ENCODE measurements around the gene PCYT2.

Gene PCYT2

DNA sequence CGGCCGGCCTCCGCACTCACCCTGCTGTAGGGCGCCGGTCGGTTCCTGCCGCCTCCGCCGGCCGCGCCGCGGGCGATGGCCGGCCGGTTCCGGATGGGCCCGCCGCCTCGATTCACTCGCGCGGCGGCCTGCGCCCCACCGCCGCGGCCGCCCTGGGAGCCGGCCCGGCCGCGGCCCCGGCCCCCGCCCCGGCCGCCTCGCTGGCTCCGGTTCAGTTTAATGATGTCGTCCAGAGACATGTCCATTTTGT, 20.0 kb downstream of the PCYT2 start:
- Histone ChIP-seq H3K4me1 (ENCODE audit: control insufficient read depth, insufficient read depth, low read length, unreplicated experiment) (peaks cover 18% of the 10 kb centered on the region), H3K27me3 (ENCODE audit: insufficient read depth, low read length) (no peaks in the 10 kb centered on the region), H3K79me2 (ENCODE audit: control insufficient read depth, insufficient read depth, low read length, unreplicated experiment) (peaks cover 52% of the 10 kb centered on the region), H2AFZ (ENCODE audit: low read length, unreplicated experiment) (no peak overlapping the region), H3K36me3 (ENCODE audit: insufficient read depth, low read length) (peaks cover 31% of the 10 kb centered on the region; the same call in 1 of the 2 replicates), H3K27ac (ENCODE audit: low read depth, low read length) (peak overlapping the region; percentile 78), H3K4me3 (ENCODE audit: low read depth, low read length) (peak overlapping the region; percentile 99)

DNA sequence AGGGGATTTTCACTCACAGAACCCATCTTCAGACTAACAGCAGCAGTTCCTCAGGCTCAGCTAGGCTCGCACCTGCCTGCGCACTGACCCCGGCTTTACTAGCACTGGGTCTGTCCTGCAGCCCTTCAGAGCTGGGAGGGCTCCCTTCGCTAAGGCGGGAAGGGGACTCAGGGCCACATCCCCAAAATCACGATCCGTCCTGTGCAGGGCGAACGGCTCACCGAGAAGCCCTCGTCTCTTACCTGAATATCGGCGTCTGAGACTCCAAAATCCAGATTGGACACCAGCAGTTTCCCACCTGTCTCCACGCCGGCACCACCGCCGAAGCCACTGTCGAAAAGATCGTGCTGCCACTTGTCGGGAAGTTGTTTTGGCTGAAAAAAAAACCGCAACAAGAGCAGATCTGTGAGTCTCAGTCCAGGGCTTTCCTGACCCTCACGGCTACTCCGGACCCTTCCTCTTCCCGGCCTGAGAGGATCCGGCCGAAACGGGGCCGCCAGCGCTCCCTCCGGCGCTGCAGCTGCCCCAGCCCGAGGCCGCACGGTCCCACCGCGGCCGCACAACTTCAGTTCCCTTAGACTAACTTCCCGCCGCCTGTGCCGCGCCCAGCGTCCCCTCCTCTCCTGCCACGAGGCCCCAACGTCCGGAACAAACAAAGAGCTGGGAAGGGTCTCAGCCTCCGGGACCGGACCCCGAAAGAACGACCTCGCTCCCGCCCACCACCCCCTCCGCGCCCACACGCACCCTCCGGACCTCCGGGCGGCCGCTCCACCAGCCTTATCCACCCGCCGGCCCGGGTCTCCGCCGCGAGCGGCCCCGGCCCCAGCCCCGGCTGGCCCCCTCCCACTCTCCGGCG, 20.5 kb downstream of the PCYT2 start:
- Histone ChIP-seq H2AFZ (ENCODE audit: low read length, unreplicated experiment) (peak overlapping the region; percentile 32), H3K36me3 (ENCODE audit: insufficient read depth, low read length) (peaks cover 31% of the 10 kb centered on the region; the same call in 1 of the 2 replicates), H3K27me3 (ENCODE audit: insufficient read depth, low read length) (no peaks in the 10 kb centered on the region), H3K4me1 (ENCODE audit: control insufficient read depth, insufficient read depth, low read length, unreplicated experiment) (peaks cover 22% of the 10 kb centered on the region), H3K4me3 (ENCODE audit: low read depth, low read length) (peak overlapping the region; percentile 99), H3K79me2 (ENCODE audit: control insufficient read depth, insufficient read depth, low read length, unreplicated experiment) (peaks cover 54% of the 10 kb centered on the region), H3K27ac (ENCODE audit: low read depth, low read length) (peak overlapping the region; percentile 78)

DNA sequence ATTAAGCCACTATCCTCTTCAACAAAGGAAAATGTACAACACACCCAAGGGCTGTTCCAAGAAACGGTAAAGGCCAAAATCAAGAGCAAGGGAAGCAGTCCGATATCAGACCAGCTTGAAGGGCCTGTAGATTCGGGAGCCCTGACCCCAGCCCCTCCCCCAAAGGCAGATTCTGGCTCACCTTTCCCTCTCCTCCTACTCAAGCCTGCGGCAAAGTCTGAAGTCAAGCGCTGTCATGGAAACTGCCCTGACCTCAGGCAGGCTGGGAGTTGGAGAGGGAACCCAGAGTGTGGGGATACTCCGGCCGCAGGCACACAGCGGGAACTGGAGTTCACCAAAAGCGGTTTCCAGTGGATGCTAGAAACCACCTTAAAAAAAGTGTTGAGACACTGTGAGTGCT, 21.6 kb downstream of the PCYT2 start:
- Histone ChIP-seq H3K4me3 (ENCODE audit: low read depth, low read length) (peak overlapping the region; percentile 99), H3K79me2 (ENCODE audit: control insufficient read depth, insufficient read depth, low read length, unreplicated experiment) (peaks cover 58% of the 10 kb centered on the region), H3K4me1 (ENCODE audit: control insufficient read depth, insufficient read depth, low read length, unreplicated experiment) (peaks cover 29% of the 10 kb centered on the region), H2AFZ (ENCODE audit: low read length, unreplicated experiment) (no peak overlapping the region), H3K27ac (ENCODE audit: low read depth, low read length) (peak overlapping the region; percentile 78; the same call in 1 of the 2 replicates), H3K27me3 (ENCODE audit: insufficient read depth, low read length) (no peaks in the 10 kb centered on the region), H3K36me3 (ENCODE audit: insufficient read depth, low read length) (peaks cover 25% of the 10 kb centered on the region; the same call in 1 of the 2 replicates)

DNA sequence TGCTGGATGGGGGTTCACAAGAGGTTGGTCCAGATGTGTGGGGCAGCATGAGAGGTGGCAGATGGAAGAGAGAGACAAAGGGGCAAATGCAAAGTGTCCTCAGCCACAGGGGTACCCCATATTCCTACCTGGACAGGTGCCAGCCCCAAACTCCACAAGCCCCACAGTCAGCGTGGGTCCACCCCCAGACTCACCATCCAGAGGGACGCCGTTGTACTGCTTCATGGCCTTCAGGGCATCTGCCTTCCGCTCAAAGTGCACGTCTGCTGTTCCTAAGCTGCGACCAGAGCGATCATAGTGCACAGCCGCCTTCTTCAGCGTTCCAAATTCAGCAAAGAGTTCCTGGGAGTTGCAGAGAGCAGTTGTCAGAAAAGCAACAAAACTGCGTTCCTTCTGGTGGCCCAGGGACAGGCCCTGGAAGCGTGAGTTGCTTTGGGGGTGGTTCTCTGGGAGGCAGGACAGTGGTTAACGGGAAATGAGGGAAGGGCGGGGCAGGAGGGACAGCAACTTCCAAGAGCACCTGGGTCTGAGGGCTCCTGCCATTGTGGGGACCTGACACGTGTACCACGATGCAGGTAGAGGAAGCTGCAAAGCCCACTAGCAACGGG, 22.1 kb downstream of the PCYT2 start:
- Histone ChIP-seq H3K4me1 (ENCODE audit: control insufficient read depth, insufficient read depth, low read length, unreplicated experiment) (peaks cover 34% of the 10 kb centered on the region), H2AFZ (ENCODE audit: low read length, unreplicated experiment) (no peak overlapping the region), H3K79me2 (ENCODE audit: control insufficient read depth, insufficient read depth, low read length, unreplicated experiment) (peaks cover 54% of the 10 kb centered on the region), H3K4me3 (ENCODE audit: low read depth, low read length) (peak overlapping the region; percentile 99; the same call in 1 of the 2 replicates), H3K36me3 (ENCODE audit: insufficient read depth, low read length) (peaks cover 22% of the 10 kb centered on the region; the same call in 1 of the 2 replicates), H3K27me3 (ENCODE audit: insufficient read depth, low read length) (no peaks in the 10 kb centered on the region), H3K27ac (ENCODE audit: low read depth, low read length) (no peak overlapping the region)

DNA sequence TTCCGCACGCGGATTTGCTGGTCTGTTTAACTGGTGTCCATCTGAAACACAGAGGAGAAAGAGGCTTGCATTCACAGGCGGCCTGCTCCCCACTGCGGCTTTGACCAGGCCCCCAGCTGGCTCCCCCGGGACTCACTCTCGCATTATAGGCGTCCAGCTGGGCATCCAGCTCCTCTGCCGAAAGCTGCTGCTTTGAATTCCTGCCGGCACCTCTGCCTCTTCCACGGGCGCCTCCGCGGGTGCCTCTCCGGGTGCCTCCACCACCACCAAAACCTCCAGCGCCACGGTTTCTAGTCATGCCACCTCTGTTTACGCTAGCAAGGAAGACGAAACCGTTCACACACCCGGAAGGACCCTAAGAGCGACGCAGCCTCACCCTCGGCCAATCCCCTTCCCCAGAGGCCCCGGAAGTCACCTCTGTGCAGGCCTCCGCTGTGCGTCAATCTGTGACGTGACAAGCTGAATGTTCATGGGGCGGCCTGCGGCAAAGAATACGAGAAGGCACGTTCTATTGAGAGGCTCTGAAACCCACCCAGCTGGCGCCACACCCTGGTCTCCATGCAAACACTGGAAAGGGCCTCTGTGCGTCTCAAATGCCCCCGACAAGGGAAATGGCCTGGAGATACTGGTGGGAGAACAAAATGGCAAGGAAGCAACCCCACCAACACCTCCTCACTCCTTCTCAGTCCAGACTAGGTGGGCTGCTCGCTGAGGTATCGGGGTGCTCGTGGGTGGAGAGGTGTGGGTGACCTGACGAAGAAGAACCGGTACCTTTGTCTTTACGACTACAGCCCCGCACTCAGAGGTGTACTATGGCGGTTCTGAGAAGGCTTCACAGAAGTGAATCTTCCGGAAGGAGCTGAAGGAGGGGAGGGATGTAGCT, 22.9 kb downstream of the PCYT2 start:
- peaks cover 54% of the 10 kb centered on the region for H3K79me2 ChIP-seq (ENCODE audit: control insufficient read depth, insufficient read depth, low read length, unreplicated experiment)
- H3K27me3 ChIP-seq (ENCODE audit: insufficient read depth, low read length), result no peaks in the 10 kb centered on the region
- no peak overlapping the region for H3K4me3 ChIP-seq (ENCODE audit: low read depth, low read length)
- H2AFZ ChIP-seq (ENCODE audit: low read length, unreplicated experiment), result no peak overlapping the region
- no peak overlapping the region for H3K27ac ChIP-seq (ENCODE audit: low read depth, low read length)
- peaks cover 22% of the 10 kb centered on the region; the same call in 1 of the 2 replicates for H3K36me3 ChIP-seq (ENCODE audit: insufficient read depth, low read length)
- peaks cover 34% of the 10 kb centered on the region for H3K4me1 ChIP-seq (ENCODE audit: control insufficient read depth, insufficient read depth, low read length, unreplicated experiment)

DNA sequence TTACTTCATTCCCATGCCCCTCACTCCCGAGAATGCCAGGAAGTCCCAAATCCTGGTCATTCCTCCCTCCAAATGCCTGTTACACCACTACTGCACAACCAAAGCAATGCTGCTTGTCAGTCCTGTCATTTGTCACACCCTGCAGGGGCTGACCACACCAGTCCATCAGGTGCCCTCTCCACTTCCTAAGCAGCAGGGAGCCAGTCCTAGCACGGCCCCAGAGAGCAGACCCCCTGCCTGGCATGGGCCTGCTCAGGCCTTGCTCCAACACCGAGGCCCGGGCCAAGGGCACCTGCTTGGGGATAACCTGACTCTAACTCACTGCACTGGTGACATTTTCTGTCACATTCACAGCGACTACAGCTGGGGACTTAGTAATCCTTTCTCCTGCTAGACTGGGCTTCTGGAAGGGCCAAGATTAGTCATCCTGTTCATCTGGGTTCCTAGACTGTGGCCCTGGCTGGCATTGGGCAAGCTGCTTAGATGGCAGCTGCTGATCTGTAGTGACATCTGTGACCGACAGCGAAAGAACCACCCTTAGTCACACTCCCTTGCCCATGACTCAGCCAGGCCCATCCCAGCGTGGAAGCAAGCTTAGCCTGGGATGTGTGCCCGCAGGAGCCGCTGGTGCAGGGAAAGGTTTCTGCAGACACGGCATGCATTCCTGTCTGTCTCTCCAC, 25.2 kb downstream of the PCYT2 start:
- H3K79me2 ChIP-seq (ENCODE audit: control insufficient read depth, insufficient read depth, low read length, unreplicated experiment), result peaks cover 47% of the 10 kb centered on the region
- no peak overlapping the region for H3K4me3 ChIP-seq (ENCODE audit: low read depth, low read length)
- no peak overlapping the region for H2AFZ ChIP-seq (ENCODE audit: low read length, unreplicated experiment)
- peaks cover 22% of the 10 kb centered on the region; the same call in 1 of the 2 replicates for H3K36me3 ChIP-seq (ENCODE audit: insufficient read depth, low read length)
- peaks cover 30% of the 10 kb centered on the region for H3K4me1 ChIP-seq (ENCODE audit: control insufficient read depth, insufficient read depth, low read length, unreplicated experiment)
- no peak overlapping the region; the same call in 1 of the 2 replicates for H3K27ac ChIP-seq (ENCODE audit: low read depth, low read length)
- no peaks in the 10 kb centered on the region for H3K27me3 ChIP-seq (ENCODE audit: insufficient read depth, low read length)

DNA sequence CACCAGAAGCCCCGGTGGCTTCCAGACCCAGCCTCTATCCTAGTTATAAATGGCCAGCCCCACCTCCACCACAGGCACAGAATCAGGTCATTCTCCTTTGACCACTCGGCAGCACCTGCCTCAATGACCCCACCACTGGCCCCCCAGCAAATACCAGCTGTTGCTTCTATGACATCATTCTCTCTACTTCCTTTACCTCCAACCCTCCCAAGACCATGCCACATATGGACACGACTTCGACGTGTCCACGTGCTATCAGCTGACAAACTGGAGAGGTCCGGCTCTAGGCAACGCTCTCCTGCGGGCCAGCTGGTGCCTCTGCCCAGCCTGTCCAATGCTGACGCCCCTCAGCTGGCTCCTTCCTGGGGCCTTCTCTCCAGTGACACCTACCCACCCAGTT, 25.7 kb downstream of the PCYT2 start:
- H3K4me3 ChIP-seq (ENCODE audit: low read depth, low read length), result no peak overlapping the region
- H3K4me1 ChIP-seq (ENCODE audit: control insufficient read depth, insufficient read depth, low read length, unreplicated experiment), result peaks cover 29% of the 10 kb centered on the region
- peaks cover 41% of the 10 kb centered on the region for H3K79me2 ChIP-seq (ENCODE audit: control insufficient read depth, insufficient read depth, low read length, unreplicated experiment)
- no peak overlapping the region for H2AFZ ChIP-seq (ENCODE audit: low read length, unreplicated experiment)
- H3K27ac ChIP-seq (ENCODE audit: low read depth, low read length), result no peak overlapping the region; the same call in 1 of the 2 replicates
- H3K27me3 ChIP-seq (ENCODE audit: insufficient read depth, low read length), result no peaks in the 10 kb centered on the region
- H3K36me3 ChIP-seq (ENCODE audit: insufficient read depth, low read length), result peaks cover 22% of the 10 kb centered on the region; the same call in 1 of the 2 replicates

DNA sequence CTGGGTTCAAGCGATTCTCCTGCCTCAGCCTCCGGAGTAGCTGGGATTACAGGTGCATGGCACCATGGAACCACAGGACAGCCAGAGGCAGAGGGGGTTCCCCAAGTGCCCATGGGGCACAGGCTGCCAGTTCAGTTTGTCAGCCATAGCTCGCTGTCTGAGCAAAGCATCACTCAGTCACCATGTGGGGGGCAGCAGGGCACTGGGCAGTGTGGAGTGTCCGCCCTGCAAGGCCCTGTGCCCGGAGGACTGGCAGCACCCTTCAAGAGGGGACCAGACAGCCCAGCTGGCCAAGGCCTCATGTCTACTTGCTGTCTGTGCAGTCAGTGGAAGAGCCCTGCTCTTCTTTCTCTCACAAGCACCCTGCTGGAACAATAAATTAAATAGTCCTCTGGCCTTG, 26.2 kb downstream of the PCYT2 start:
- no peak overlapping the region for H3K4me3 ChIP-seq (ENCODE audit: low read depth, low read length)
- no peak overlapping the region for H2AFZ ChIP-seq (ENCODE audit: low read length, unreplicated experiment)
- H3K4me1 ChIP-seq (ENCODE audit: control insufficient read depth, insufficient read depth, low read length, unreplicated experiment), result peaks cover 24% of the 10 kb centered on the region
- peaks cover 37% of the 10 kb centered on the region for H3K79me2 ChIP-seq (ENCODE audit: control insufficient read depth, insufficient read depth, low read length, unreplicated experiment)
- H3K27me3 ChIP-seq (ENCODE audit: insufficient read depth, low read length), result no peaks in the 10 kb centered on the region
- H3K36me3 ChIP-seq (ENCODE audit: insufficient read depth, low read length), result peaks cover 21% of the 10 kb centered on the region; the same call in 1 of the 2 replicates
- H3K27ac ChIP-seq (ENCODE audit: low read depth, low read length), result no peak overlapping the region; the same call in 1 of the 2 replicates

DNA sequence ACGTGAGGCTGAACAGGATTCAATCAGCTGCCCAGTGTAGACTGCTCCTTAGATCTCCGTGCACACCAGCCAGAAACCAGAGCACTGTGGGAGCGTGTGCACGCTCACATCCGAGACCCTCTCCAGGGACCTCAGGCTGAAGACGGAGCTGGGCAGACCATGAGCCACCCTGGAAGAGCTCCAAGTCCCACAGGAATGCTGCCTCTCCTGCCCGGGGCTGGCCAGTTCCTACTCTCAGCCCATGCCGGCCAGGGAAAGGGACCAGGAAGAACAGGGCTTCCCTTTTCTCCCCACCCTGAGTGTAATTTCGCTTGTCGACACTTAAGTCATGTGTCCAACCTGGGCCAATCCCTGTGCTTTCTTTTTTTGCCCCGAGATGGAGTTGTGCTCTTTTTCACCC, 26.7 kb downstream of the PCYT2 start:
- Histone ChIP-seq H3K36me3 (ENCODE audit: insufficient read depth, low read length) (peaks cover 18% of the 10 kb centered on the region), H3K4me1 (ENCODE audit: control insufficient read depth, insufficient read depth, low read length, unreplicated experiment) (peaks cover 20% of the 10 kb centered on the region), H3K27ac (ENCODE audit: low read depth, low read length) (no peak overlapping the region), H3K4me3 (ENCODE audit: low read depth, low read length) (no peak overlapping the region), H3K79me2 (ENCODE audit: control insufficient read depth, insufficient read depth, low read length, unreplicated experiment) (peaks cover 32% of the 10 kb centered on the region), H2AFZ (ENCODE audit: low read length, unreplicated experiment) (no peak overlapping the region), H3K27me3 (ENCODE audit: insufficient read depth, low read length) (no peaks in the 10 kb centered on the region)

DNA sequence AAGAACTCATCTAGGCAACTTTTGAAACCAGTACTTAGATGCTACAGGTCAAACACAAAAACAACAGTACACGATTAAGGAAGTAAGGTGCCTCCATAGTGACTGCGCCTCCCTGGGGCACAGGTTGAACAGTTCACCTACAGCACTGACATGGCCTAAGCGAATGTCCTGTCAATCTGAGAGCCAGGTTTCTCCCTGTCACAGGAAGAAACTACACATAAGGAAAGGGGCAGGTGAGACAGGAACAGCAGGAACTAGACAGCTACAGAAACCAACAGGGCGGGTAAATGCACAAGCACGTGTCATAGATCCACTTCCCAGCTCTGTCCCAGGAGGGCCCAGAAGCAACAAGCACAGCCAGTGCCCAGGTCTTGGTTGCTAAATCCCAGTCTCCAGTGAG, 32.1 kb downstream of the PCYT2 start:
- Histone ChIP-seq H3K27ac (ENCODE audit: low read depth, low read length) (no peak overlapping the region), H3K36me3 (ENCODE audit: insufficient read depth, low read length) (peaks cover 11% of the 10 kb centered on the region), H3K4me1 (ENCODE audit: control insufficient read depth, insufficient read depth, low read length, unreplicated experiment) (peaks cover 6% of the 10 kb centered on the region), H3K4me3 (ENCODE audit: low read depth, low read length) (no peak overlapping the region), H2AFZ (ENCODE audit: low read length, unreplicated experiment) (no peak overlapping the region), H3K79me2 (ENCODE audit: control insufficient read depth, insufficient read depth, low read length, unreplicated experiment) (peaks cover 5% of the 10 kb centered on the region), H3K27me3 (ENCODE audit: insufficient read depth, low read length) (no peaks in the 10 kb centered on the region)

Data from ACC112 (cell line).